Smooth muscle cell (in vitro differentiated cells): ENCODE data around the gene POLR1E. TPM values are rescaled to one million over a fixed set of nuclear protein-coding genes. Genes with fewer than 3 reads are reported as not detected.

ENCODE experiments used
- DNase-seq: peaks from one replicate; lab custom pipeline; 2025; ENCODE audit not compliant: unreplicated experiment; lab: John Stamatoyannopoulos, UW
- H2AFZ ChIP-seq: fragments of 200-600 bp; sonication (generic); 2 replicates; pipeline ENCODE4 v1.6.0; 2016; ENCODE audit warnings: antibody characterized with exemption, low read depth, mild to moderate bottlenecking
- H3F3A ChIP-seq: fragments of 200-600 bp; sonication (generic); 2 replicates; pipeline ENCODE4 v1.6.0; 2017; ENCODE audit warnings: antibody characterized with exemption, low read depth
- H3K27ac ChIP-seq: fragments of 200-600 bp; sonication (generic); 2 replicates; pipeline ENCODE4 v1.5.1; 2016; ENCODE audit warnings: low read depth, mild to moderate bottlenecking
- H3K27me3 ChIP-seq: fragments of 200-600 bp; sonication (generic); 2 replicates; pipeline ENCODE4 v1.6.1; 2016; ENCODE audit warnings: low read depth, mild to moderate bottlenecking
- H3K36me3 ChIP-seq: fragments of 200-600 bp; sonication (generic); 2 replicates; pipeline ENCODE4 v1.5.1; 2016; ENCODE audit warnings: low read depth
- H3K4me1 ChIP-seq: fragments of 200-600 bp; sonication (generic); 2 replicates; pipeline ENCODE4 v1.5.1; 2016; ENCODE audit warnings: low read depth
- H3K4me2 ChIP-seq: fragments of 200-600 bp; sonication (generic); 2 replicates; pipeline ENCODE4 v1.6.0; 2016; ENCODE audit warnings: mild to moderate bottlenecking
- H3K4me3 ChIP-seq: fragments of 200-600 bp; sonication (generic); 2 replicates; pipeline ENCODE4 v1.5.1; 2016; ENCODE audit warnings: mild to moderate bottlenecking
- H3K79me2 ChIP-seq: fragments of 200-600 bp; sonication (generic); 2 replicates; pipeline ENCODE4 v1.6.0; 2016; ENCODE audit warnings: low read depth, mild to moderate bottlenecking
- H3K9ac ChIP-seq: fragments of 200-600 bp; sonication (generic); 2 replicates; pipeline ENCODE4 v1.6.0; 2016; ENCODE audit warnings: low read depth
- H3K9me3 ChIP-seq: fragments of 200-600 bp; sonication (generic); replicated peaks from 2 replicates; pipeline ENCODE4 v1.5.1; 2016; ENCODE audit warnings: low read depth
- H4K20me1 ChIP-seq: fragments of 200-600 bp; sonication (generic); 2 replicates; pipeline ENCODE4 v1.6.0; 2016; ENCODE audit warnings: low read depth
- CTCF ChIP-seq: fragments of 200-600 bp; sonication (generic); IDR thresholded peaks from 2 replicates; pipeline ENCODE4 v1.5.1; 2017; ENCODE audit warnings: borderline replicate concordance, mild to moderate bottlenecking, antibody characterized with exemption; ENCODE audit not compliant: insufficient read depth, poor library complexity, severe bottlenecking
- WGBS: methylation state at CpG from one replicate; pipeline ENCODE4 v1.1.7; 2016; ENCODE audit warnings: low lambda C conversion rate; 5-methylcytosine and 5-hydroxymethylcytosine counted together
- polyA plus RNA-seq: library from polyadenylated mRNA; unstranded; fragments of >200 nt; fragmentation: Nextera tagmentation; extraction: Ambion mirVana; gene quantifications from 2 replicates; pipeline ENCODE4 v1.2.1, GENCODE V29; 2016
- total RNA-seq: library from RNA; depleted of rRNA; stranded (reverse); fragments of >200 nt; gene quantifications from 2 replicates; pipeline ENCODE4 v1.2.3, GENCODE V29; 2014

Gene POLR1E
- total and polyA plus RNA-seq, 2 experiments from 2014 or later, result 10.9 to 12.6 TPM

- H3K4me1 ChIP-seq, result no peaks in the 10 kb centered on the region
- no peak overlapping the region for H3K9ac ChIP-seq
- H2AFZ ChIP-seq, result no peak overlapping the region
- TF ChIP-seq CTCF, result no peak
- no peak for DNase-seq
- H3F3A ChIP-seq, result no peaks in the 10 kb centered on the region
- H4K20me1 ChIP-seq, result no peaks in the 10 kb centered on the region
- no peaks in the 10 kb centered on the region for H3K36me3 ChIP-seq
- no peak overlapping the region for H3K4me3 ChIP-seq
- 93% methylated on average over 18 of the region's 18 CpGs for WGBS
- no peak overlapping the region for H3K4me2 ChIP-seq
- H3K27me3 ChIP-seq, result no peaks in the 10 kb centered on the region
- H3K79me2 ChIP-seq, result no peaks in the 10 kb centered on the region
- no peaks in the 10 kb centered on the region for H3K9me3 ChIP-seq
- no peak overlapping the region for H3K27ac ChIP-seq
These were observed 43.1 kb downstream of the POLR1E start for GRCh38 chr9:37528652-37529471.

DNA sequence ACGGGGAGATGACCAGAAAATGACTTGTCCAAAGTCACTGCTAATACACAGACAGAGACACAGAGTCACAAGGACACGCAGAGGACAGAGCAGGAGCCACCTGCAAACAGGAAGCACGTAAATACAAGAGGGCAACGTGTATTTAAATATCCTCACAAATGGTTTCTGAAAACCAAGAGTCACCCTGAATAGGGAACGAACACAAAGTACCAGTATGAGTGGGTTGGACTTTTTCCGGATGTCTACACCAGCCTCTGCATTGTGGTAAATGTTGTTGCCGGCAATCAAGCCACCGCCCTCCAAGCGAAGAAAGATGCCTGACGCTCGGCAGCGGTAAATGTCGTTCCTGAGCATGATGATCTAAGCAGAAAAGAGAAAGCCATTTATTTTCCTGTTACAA lies 46.0 kb downstream of the POLR1E start:
- H3K4me2 ChIP-seq, result no peak overlapping the region
- TF ChIP-seq CTCF, result no peak
- H3K79me2 ChIP-seq, result no peaks in the 10 kb centered on the region
- no peak overlapping the region for H3K4me3 ChIP-seq
- no peaks in the 10 kb centered on the region for H4K20me1 ChIP-seq
- H3K4me1 ChIP-seq, result no peaks in the 10 kb centered on the region
- H3K9ac ChIP-seq, result no peak overlapping the region
- H3K27ac ChIP-seq, result no peak overlapping the region
- no peaks in the 10 kb centered on the region for H3K36me3 ChIP-seq
- H3F3A ChIP-seq, result no peaks in the 10 kb centered on the region
- no peak for DNase-seq
- no peaks in the 10 kb centered on the region for H3K27me3 ChIP-seq
- H2AFZ ChIP-seq, result no peak overlapping the region
- no peaks in the 10 kb centered on the region for H3K9me3 ChIP-seq
- WGBS, result 97% methylated on average over 13 of the region's 13 CpGs

- 98% methylated on average over 7 of the region's 7 CpGs for WGBS
- Histone ChIP-seq H3F3A (no peaks in the 10 kb centered on the region), H3K36me3 (no peaks in the 10 kb centered on the region), H3K27me3 (no peaks in the 10 kb centered on the region), H3K4me1 (no peaks in the 10 kb centered on the region), H3K79me2 (no peaks in the 10 kb centered on the region), H3K9me3 (no peaks in the 10 kb centered on the region), H3K4me3 (no peak overlapping the region), H3K27ac (no peak overlapping the region), H2AFZ (no peak overlapping the region), H4K20me1 (no peaks in the 10 kb centered on the region), H3K4me2 (no peak overlapping the region), H3K9ac (no peak overlapping the region)
- DNase-seq, result no peak
- TF ChIP-seq CTCF, result no peak
These were observed 48.7 kb downstream of the POLR1E start for GRCh38 chr9:37534412-37534811.

GRCh38 chr9:37534901-37535300 lies 49.2 kb downstream of the POLR1E start:
- Histone ChIP-seq H3K9ac (no peak overlapping the region), H3K27me3 (no peaks in the 10 kb centered on the region), H3F3A (no peaks in the 10 kb centered on the region), H3K4me3 (no peak overlapping the region), H3K4me2 (no peak overlapping the region), H3K9me3 (no peaks in the 10 kb centered on the region), H3K36me3 (no peaks in the 10 kb centered on the region), H2AFZ (no peak overlapping the region), H3K4me1 (no peaks in the 10 kb centered on the region), H3K79me2 (no peaks in the 10 kb centered on the region), H3K27ac (no peak overlapping the region), H4K20me1 (no peaks in the 10 kb centered on the region)
- WGBS, result 94% methylated on average over 10 of the region's 10 CpGs
- no peak for DNase-seq
- no peak for TF ChIP-seq CTCF
